HT1080 (cell line): ENCODE results near the gene CLN6. TPM values are rescaled to one million over a fixed set of nuclear protein-coding genes. Genes with fewer than 3 reads are reported as not detected.

Experiments
- total RNA-seq: library from RNA; depleted of rRNA; stranded (reverse); fragments of >200 nt; shearing (Covaris generic); gene quantifications from 2 replicates; pipeline ENCODE4 v1.2.3, GENCODE V29; 2014; rRNA removed

The CLN6 gene
- total RNA-seq, 1 experiment from 2014 or later: 62.8 TPM

Other genes with a start within 250 kb of the CLN6 start
- gene PIAS1, start 175.4 kb downstream of the CLN6 start, total RNA-seq: 8.1 and 22.7 TPM in 2 replicates
- gene CALML4, start 24.4 kb downstream of the CLN6 start, total RNA-seq: 1.6 and 4.9 TPM in 2 replicates
- gene FEM1B, start 48.0 kb upstream of the CLN6 start, total RNA-seq: 28.0 and 44.1 TPM in 2 replicates
- 0.77 and 2.1 TPM in 2 replicates for gene ITGA11, start 202.4 kb upstream of the CLN6 start, total RNA-seq